Measurements from ENCODE around the gene CCNA2. TPM values are rescaled to one million over a fixed set of nuclear protein-coding genes. Genes with fewer than 3 reads are reported as not detected.

Gene CCNA2
- total RNA-seq, 1 experiment from 2014 or later: 89.2 TPM

DNA sequence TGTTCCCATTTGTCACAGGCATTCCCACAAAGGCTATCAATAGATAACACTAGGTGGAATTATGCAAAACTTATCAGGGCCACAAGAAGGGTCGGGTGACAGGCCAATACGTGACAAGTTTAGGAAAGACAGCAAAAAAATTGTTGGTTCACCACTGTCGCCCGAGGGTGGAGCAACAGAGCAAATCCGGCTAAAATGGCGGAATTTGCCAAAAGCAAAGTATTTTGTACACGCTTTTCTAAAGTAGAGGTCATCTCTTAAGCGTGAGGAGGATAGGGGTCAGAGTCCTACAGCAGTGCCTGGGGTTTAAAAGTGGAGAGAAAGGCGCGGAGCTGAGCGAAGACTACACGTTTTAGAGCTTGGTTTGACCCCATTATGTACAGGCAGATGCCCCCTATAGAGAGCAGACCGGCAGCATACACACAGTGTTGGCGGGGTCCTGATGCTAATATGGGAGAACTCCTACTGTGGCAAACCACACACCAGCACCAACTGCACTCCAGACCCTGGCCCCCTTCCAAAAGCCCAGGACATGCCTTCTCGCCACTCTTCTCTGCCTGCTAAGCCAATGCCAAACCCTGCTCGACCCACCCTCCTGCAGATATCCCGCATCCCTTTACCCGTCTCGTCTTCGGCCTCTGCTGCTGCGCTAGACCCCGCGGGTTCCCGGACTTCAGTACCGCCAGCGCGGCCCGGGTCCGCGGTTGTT, 733 bp downstream of the CCNA2 start:
- TF ChIP-seq, protein P1, sequence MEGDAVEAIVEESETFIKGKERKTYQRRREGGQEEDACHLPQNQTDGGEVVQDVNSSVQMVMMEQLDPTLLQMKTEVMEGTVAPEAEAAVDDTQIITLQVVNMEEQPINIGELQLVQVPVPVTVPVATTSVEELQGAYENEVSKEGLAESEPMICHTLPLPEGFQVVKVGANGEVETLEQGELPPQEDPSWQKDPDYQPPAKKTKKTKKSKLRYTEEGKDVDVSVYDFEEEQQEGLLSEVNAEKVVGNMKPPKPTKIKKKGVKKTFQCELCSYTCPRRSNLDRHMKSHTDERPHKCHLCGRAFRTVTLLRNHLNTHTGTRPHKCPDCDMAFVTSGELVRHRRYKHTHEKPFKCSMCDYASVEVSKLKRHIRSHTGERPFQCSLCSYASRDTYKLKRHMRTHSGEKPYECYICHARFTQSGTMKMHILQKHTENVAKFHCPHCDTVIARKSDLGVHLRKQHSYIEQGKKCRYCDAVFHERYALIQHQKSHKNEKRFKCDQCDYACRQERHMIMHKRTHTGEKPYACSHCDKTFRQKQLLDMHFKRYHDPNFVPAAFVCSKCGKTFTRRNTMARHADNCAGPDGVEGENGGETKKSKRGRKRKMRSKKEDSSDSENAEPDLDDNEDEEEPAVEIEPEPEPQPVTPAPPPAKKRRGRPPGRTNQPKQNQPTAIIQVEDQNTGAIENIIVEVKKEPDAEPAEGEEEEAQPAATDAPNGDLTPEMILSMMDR (conservative IDR thresholded peaks at IDR 0.05): 0 out of 3 replicates have a peak, but pooled peaks have one; percentile 25
- Histone ChIP-seq H4K5ac (ENCODE audit: insufficient read length, low read depth, low read length) (no peak overlapping the region), H3K4me1 (ENCODE audit: insufficient read depth, low read length) (no peaks in the 10 kb centered on the region), H3K4me2 (ENCODE audit: insufficient read depth, insufficient read length, low read length) (peak overlapping the region; percentile 64), H3K23ac (ENCODE audit: insufficient read length, low read depth, low read length) (no peak overlapping the region), H3K4ac (ENCODE audit: low read depth, low read length) (no peak overlapping the region; the same call in 1 of the 2 replicates), H3K14ac (ENCODE audit: insufficient read depth, low read length) (peak overlapping the region; percentile 89), H4K91ac (ENCODE audit: insufficient read length, low read depth, low read length) (no peak overlapping the region), H2AK5ac (ENCODE audit: insufficient read length, low read length) (no peak overlapping the region), H3K27me3 (ENCODE audit: insufficient read depth, low read length) (no peaks in the 10 kb centered on the region), H3K27ac (ENCODE audit: insufficient read length, low read depth, low read length) (no peak overlapping the region), H2BK5ac (ENCODE audit: insufficient read length, low read length) (no peak overlapping the region), H2BK15ac (ENCODE audit: low read depth, low read length) (no peak overlapping the region), H3T11ph (ENCODE audit: low read length) (no peak overlapping the region), H4K8ac (replicated peaks; ENCODE audit: insufficient read length, low read depth, low read length) (no peak overlapping the region), H2BK120ac (ENCODE audit: low read depth, low read length, poor library complexity, severe bottlenecking) (no peak overlapping the region), H3K9ac (ENCODE audit: extremely low read depth, insufficient read length, low read length) (peak overlapping the region; percentile 82), H3K23me2 (ENCODE audit: insufficient read length, low read depth, low read length, poor library complexity, severe bottlenecking) (peaks cover 8% of the 10 kb centered on the region), H2BK12ac (ENCODE audit: insufficient read length, low read depth, low read length) (no peak overlapping the region), H2BK20ac (ENCODE audit: low read depth, low read length, poor library complexity, severe bottlenecking) (no peak overlapping the region), H2AFZ (ENCODE audit: low read length) (no peak overlapping the region), H3K79me2 (ENCODE audit: insufficient read depth, low read length) (peaks cover 8% of the 10 kb centered on the region; the same call in 1 of the 2 replicates), H4K20me1 (ENCODE audit: control insufficient read depth, insufficient read depth, insufficient read length) (no peaks in the 10 kb centered on the region), H3K9me3 (ENCODE audit: control insufficient read depth, low read depth, low read length) (no peaks in the 10 kb centered on the region), H3K56ac (ENCODE audit: insufficient read length, low read depth, low read length) (no peak overlapping the region), H3K18ac (ENCODE audit: insufficient read length, low read depth, low read length) (peak overlapping the region; percentile 89), H3K79me1 (ENCODE audit: insufficient read depth, low read depth, low read length, poor library complexity, severe bottlenecking) (peaks cover 4% of the 10 kb centered on the region)
- Mint-ChIP-seq H3K36me3 (ENCODE audit: insufficient read depth in 1 of 3, low read depth in 3 of 3) (peaks cover 33 to 43% (median 42%) of the 10 kb centered on the region in 3 experiments), H3K4me1 (peaks cover 8 to 14% of the 10 kb centered on the region in 2 experiments), H3K9me3 (no peaks in the 10 kb centered on the region), H3K4me3 (peak overlapping the region; percentile 99 to 100), H3K27ac (peak overlapping the region; percentile 90 to 98 (median 94)), H3K27me3 (ENCODE audit: low read depth) (no peaks in the 10 kb centered on the region)
- peak; percentile 32 for DNase-seq
- no CpG with 5 or more reads among the region's 30 CpGs for WGBS (ENCODE audit: extremely low coverage, insufficient read length, low lambda C conversion rate)

All from H9 (cell line).